GM18909 (cell line): Measurements from ENCODE around the gene OAT.

Source experiments
- ATAC-seq: cut with Tn5 transposase; IDR thresholded peaks from one replicate; pipeline ENCODE4 v1.9.1; 2021; ENCODE audit warnings: mild to moderate bottlenecking; ENCODE audit not compliant: unreplicated experiment, poor library complexity

The OAT gene

DNA sequence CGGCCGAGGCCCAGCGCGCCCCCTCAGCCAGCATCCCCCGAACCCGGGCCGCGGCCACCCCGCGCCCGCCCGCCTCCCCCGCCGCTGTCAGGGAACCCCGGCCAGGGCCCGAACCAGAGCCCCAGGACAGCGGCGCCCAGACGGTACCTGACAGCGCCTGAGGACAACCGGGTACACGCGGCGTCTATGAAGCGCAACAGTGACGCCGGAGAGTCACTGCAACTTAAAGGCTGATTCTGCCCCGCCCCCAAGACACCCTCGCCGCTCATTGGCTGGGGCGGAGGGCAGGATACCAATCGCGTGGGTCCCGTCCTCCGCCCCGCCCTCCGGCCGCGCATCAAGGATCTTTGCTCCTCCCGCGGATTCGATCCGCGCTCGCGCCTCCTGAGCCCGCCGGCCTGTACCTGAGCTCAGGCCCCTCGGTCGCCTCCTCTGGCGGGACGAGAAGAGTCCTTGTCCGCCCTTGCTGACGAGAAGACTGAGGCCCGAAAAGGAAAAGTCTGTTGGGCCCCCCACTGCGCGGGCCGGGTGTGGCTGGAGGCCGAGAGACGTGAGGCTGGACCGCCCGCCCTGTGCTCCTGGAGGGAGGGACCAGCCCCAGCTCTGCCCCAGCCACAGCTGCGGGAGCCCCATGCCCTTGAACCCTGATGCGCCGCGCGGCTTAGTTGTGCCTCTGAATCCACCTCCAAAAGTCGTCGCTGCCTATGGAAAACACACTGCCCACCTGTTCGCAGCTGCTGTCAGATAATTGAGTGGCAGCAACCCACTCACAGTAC is at the start of gene OAT:
OAT (minus strand) TSS at position 198 of the 776 bp plus-strand sequence. CDS start 6,752 bp downstream, outside the sequence.
- peak; percentile 95 for ATAC-seq

DNA sequence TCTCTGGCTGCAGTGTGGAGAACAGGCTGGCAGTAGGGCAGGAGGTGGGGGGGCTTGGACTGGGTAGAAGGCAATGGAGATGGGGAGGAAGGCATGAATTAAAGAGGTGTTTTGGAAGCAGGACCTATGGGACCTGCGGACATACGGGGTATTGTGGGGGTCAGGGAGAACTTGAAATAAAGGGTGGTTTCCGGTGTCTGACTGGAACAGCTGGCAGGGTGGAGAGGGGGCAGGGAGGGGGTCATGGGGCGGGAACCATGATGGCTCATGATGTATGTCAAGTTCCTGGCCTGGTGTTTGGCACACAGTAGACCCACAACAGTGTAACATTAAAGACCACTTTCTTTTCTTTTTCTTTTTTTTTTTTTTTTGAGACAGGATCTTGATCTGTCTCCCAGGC is 48.4 kb upstream of the OAT start:
- no peak for ATAC-seq

DNA sequence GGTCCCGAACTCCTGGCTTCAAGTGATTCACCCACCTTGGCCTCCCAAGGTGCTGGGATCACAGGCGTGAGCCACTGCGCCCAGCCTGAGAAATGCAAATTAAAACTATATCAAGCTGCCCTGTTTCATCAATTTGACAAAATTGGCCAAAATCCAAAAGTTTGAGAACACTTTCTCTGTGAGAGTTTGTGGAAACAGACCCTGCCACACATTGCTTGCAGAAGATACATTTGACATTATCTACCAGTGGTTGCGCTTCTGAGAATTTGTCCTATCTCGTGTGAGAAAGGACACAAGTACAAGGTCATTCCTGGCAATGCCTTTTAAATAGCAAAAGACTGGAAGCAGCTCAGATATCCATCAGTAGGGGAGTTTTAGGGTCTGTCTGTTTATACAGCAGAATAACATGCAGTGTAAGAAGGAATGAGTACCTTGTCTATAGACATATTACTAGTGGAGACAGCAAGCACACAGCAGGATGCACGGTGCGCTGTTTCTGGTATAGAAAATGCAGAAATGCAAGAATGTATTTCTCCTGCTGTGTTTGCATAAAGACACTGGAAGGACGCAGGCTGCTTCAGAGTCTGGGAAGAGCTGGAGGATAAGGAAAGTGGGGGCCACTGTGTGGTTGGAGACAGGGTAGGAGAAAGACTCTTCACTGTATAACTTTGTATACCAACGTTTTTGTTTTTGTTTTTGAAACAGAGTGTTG is 47.2 kb upstream of the OAT start:
- no peak for ATAC-seq

DNA sequence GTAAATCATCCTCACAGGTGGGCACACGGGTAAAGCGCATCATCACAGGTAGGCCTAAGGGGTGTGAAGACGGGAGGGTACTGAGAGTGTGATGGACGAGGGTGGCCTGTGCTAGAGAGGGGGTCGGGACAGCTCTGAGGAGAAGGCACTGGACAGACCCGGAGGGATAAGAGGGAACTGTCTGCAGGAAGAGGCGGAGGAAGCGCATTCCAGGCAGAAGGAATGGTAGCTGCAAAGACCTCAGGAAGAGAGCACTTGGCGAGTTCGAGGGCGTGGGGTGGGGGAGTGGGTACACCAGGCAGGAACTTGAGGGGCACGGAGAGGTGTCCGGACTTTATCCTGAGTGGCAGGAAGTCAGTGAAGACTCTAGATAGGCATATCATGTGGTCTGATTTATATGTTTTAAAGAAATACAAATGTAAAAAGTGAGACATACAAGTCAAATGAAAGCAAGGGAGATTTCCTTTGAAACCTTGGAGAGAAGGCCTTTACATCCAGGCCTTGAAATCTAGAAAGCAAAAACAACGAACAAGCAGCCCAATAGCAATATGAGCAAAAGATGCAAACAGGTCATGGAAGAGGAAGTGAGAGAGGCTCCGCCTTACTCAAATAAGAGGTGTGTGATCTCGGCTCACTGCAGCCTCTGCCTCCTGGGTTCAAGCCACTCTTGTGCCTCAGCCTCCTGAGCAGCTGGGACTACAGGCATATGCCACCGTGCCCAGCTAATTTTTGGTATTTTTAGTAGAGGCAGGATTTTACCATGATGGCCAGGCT is 46.5 kb upstream of the OAT start:
- no peak for ATAC-seq

DNA sequence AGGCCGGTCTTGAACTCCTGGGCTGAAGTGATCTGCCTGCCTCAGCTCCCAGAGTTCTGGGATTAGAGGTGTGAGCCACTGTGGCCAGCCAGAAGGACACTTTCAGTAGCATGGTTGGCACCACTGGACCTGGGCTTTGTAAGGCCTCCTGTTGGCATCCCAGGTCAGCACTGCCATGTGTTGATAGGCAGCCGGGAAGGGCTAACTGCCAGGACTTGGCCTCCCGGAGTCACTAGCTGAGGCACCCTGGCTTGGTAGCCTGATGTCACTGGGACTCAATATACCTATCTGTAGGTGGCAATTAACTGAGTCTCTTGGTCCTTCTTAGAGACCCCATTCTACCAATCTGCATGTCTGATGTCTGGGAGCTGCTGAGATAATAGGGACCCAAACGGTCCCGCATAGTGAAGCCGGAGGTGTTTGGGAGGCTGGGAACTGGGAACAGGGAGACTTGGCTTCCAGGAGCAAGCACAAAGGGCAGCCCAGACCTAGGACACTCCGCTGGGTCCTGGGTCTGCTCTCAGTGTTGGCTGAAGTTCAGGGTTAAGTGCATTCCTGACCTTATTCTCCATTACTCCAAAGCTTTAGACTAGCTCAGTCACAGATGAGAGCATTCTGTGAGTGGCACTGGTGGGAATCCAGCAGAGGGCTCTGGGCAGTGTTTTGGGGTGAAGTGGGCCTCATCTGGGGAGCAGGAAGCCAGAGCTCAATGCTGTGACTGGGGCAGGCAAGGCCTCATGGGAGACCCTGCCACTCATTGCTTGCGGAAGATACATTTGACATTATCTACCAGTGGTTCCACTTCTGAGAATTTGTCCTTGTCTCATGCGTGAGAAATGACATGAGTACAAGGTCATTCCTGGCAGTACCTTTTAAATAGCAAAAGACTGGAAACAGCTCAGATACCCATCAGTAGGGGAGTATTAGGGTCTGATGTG is 45.6 kb upstream of the OAT start:
- no peak for ATAC-seq

DNA sequence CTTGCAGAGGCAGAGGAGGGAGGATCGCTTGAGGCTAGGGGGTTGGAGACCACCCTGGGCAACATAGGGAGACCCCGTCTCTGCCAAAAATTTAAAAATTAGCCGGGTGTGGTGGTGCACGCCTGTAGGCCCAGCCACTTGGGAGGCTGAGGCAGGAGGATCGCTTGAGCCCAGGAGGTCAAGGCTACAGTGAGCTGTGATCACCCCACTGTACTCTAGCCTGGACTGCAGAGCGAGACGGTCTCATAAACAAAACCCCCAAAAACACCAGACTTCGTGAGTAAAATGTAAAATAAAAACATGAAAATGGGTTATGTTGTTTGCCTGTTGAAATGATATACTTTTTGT is 43.6 kb upstream of the OAT start:
- ATAC-seq = no peak

DNA sequence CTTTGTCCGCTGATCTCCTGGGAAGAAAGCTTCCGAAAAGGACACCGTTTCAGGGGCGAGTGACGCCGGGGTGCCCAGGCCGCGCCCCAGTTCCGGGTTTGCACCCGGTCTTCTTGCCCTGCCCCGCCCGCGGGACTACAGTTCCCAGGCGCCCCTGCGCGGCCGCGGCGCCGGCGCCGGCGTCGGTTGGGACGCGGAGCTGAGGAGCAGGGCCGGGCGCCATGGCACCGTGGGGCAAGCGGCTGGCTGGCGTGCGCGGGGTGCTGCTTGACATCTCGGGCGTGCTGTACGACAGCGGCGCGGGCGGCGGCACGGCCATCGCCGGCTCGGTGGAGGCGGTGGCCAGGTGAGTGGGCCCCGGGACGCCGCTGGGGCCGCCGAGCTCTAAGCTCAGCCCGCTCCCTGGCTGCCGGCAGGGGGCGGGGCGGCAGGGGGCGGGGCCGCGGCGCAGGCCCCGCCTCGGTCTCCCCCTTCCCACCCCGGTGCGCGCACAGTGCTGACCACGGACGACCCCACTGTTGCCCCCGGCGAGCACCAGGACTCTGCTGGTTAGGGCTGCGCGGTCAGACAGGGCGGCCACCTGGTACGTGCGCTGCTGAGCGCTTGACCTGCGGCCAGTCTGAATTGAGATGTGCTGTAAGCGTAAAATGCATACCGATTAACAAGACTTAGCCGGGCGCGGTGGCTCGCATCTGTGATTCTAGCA is 43.1 kb upstream of the OAT start, which contains the start of gene LHPP:
LHPP (plus strand) TSS at position 182 of the 706 bp plus-strand sequence; CDS start at position 222, 40 bp downstream.
- peak; percentile 96 for ATAC-seq

DNA sequence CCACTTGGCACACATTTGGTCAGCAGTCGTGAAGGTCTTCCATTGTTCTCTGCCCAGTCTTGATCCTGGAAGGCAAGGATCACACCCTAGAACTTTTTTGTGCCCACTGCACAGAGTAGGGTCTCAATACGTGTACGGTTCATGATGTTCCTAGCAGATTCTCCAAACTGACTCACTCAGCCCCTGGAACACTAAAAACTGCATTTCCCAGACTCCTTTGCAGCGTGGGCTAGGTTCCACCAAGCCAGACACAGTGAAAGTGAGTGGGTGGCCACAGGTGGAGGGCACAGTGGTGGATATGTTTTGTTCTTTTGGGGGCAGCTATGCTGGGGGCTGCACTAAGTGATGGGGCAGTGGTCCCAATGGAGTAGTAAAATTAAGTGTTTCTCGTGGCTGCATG is 41.4 kb upstream of the OAT start:
- ATAC-seq = no peak

DNA sequence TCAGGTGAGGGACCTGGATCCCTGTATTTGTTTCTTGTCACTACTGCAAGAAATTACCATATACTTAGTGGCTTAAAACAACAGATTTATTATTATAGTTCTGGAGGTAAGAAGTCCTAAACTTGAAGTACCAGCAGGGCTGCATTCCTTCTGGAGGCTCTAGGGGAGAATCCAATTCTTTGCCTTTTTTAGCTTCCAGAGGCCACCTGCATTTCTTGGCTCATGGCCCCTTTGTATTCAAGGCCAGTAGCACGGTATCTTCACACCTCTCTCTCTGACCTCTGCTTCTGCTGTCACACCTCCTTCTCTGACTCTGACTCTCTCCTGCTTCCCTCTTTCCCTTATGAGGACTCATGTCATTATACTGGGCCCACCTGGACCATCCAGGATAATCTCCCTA is 40.7 kb upstream of the OAT start:
- no peak for ATAC-seq

DNA sequence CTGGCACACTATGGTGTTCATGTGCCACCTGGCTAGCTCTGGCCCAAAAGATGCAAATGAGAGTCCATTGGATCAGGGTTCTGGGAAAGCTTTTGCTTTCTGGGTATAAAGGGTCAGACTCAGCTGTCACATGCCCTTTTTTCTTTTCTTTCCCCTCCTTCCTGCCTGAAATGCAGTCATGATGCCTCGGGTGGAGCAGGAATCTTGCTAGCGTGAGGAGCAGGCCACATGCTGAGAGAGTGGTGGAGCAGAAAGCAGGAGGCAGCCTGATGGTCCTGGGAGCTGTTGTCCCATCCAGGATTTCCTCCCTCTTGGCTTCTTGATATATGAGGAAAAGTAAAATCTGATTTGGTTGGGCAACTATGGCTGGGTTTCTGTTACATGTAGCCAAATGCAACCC is 40.2 kb upstream of the OAT start:
- no peak for ATAC-seq

DNA sequence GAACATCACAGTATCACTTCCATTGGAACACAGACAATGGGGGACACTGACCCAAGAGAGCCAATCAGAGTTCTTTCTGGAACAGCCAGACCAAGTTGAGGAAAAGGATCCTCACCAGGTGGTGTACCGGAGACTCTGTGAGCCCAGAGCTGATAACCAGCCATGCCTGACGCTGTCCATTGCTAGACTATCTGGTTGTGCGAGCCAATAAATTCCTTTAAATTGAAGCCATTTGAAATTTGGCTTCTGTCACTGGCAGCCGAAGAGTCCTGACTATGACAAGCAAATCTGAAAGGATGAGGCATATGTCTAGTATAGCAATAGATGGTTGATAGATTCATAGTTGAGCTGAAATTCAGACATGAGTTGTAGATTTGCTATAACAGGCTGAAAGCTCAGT is 39.8 kb upstream of the OAT start:
- ATAC-seq = no peak

DNA sequence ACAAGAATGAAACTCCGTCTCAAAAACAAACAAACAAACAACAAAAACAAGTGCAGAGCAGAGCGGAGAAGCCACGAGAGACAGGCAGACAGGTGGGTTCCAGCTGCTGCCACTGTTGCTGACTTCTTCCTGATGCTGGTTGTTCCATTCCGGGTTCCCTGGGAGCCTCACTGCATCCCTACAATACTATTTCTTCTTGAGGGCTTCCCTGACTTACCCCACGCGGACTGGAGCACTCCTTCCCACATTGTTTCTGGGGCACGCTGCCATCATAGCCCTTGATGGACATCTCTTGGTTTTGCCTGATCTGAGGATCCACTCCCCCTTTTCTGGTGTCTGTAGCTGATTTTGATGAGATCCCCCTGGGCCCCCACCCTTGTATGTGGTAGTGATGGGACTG is 36.7 kb upstream of the OAT start:
- no peak for ATAC-seq

DNA sequence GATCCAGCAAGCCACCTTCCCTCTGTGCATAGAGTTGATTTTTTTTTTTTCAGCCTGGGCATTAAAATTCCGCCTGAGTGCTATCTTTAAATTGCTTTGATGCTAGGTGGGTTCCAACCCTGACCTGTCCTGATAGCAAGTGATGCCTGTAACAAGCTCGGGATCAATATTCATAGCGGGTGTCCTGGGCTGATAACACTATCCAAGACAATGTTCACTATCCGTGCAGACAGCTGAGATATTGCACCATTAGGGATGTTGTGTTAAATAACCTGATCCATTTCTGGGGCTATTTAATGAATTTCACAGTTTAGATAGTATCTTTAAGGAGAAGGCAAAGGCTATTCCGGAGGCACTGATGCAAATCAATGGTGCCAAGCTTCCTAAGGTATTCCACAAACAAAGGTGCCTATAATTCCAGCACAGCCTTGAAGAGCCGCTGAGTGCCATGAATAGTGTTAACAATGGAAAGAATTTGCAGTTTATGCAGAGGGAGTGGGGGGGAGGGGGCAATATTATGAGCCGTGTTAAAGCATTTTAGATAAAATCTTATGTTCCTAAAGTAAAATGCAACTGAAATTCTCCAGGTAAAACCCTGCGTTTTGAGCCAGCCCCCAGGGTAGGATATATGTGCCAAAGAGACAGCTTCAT is 35.4 kb upstream of the OAT start:
- ATAC-seq = no peak

DNA sequence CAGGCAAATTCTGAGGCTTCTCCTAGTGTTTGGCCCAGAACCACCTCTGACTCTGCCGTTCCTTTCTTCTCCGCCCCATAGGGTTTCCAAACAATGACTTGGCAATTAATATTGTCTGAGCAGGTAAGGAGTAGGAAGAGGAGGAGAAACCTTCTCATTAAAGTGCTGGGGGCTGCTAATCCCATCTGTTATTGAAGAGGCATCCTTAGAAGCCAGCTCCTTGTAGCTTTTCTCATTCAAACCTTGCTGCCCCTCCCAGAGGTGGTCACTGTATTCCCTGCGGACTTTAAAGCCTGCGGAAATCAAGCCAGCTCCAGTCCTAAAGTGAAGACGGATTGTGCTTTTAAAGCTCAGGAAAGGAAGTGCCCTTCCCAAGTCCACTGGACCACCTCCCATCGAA is 32.6 kb upstream of the OAT start:
- no peak for ATAC-seq

DNA sequence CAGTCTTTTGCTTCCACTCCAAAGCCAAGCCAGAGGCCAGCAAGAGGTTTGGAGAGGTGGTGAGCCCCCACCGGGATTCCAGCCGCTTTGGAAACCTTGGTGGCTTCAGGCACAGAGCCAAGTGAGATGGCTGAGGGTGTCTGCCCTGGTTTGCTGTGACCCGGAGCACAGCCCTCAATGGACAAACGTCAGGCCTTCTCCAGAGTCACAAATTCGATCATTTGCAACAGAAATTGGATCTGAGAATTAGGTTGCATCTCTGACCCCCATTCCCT is 32.0 kb upstream of the OAT start:
- ATAC-seq = no peak

DNA sequence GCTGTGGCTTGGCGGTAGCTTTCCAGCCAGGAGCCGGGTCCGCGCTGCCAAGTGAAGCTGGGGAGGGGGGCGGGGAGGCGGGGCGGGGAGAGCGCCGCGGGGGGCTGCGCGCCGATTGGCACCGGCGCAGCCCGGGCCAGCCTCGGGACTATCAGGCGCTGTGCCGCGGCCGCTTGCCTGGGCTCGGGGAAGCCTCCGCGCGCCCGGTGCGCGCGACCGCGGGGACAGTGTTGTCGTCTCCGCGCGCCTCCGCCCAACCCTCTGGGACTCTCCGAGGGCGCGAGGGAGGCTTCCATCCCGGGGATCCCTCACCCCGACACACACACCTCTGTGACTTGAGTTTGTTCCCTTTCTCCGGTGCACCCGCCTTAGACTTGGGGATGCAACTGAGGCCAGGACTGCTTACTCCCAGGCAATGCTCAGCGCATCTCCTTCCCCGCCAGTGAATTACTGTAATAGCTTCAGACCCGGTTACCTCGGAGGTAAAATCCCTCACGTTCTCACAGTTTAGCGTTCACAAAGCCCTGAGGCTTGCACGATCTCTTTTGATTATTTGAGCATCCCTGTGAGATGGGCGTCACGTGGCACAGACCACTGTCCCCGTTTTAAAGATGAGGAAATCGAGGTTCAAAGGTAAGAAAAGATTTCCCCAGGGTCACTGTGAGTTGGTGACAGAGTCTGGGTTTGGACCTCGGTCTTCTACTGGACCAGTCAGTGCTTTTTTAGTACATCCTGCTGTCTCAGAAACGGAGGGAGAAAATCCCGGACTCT is 31.5 kb upstream of the OAT start, which contains the start of gene NKX1-2:
NKX1-2 (minus strand) TSS at position 24 of the 771 bp plus-strand sequence. CDS start 92 bp downstream, outside the sequence.
- ATAC-seq = no peak

DNA sequence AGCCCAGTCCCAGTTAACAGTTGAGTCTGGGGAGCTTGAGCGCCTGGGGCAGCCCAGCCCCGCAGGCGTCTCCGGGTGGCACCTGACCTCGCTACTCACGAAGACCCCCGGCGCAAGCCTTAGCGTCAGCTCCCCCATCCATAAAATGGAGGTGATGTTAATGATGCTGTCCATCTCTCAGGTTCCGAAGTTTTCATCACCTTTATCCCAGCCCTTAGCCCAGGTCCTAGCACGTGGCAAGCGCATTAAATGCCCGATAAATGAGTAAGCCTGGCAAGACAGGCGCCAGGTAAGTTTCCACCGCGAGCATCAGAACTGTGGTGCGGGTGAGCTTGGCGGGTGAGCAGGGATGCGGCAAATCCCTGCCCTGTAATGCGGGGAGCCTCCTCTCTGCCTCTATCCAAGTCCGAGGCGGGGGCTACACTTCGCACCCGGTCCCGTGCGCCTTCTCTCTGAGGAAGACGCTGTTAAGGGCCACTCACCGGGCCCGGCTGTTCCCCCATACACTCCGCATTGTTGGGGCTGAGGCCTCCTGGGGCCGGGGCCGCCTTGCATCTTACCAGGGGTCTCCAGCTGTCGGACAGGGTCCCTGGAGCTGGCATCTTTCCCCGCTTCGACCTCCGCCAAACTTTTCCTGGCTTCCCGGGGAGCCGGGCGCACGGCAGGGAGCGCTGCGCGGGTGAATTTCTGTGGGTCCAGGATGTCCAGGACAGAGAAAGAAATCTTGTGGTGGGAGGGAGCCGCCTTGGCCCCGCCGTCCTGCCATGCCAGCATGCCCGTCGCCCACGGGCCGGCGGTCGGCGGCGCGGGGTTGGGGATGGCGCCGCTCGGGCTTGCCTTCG is 30.7 kb upstream of the OAT start:
- no peak for ATAC-seq
